Mononuclear cell (primary cell): ENCODE data around the gene GSTM4. TPM values are rescaled to one million over a fixed set of nuclear protein-coding genes. Genes with fewer than 3 reads are reported as not detected.

ENCODE experiments used
- H3K27me3 ChIP-seq: 2 replicates; pipeline ENCODE4 v1.6.0; 2011; ENCODE audit warnings: low read length, control low read depth; ENCODE audit not compliant: insufficient read depth
- H3K4me1 ChIP-seq: 2 replicates; pipeline ENCODE4 v1.5.1; 2011; ENCODE audit warnings: mild to moderate bottlenecking, low read length, control low read depth; ENCODE audit not compliant: insufficient read depth
- H3K4me3 ChIP-seq: 2 replicates; pipeline ENCODE4 v1.5.1; 2011; ENCODE audit warnings: mild to moderate bottlenecking, low read length, moderate library complexity
- H3K9me3 ChIP-seq: 2 replicates; pipeline ENCODE4 v1.5.1; 2011; ENCODE audit warnings: low read depth, mild to moderate bottlenecking, control low read depth, low read length
- total RNA-seq: library from RNA; depleted of rRNA; stranded (reverse); fragments of >200 nt; gene quantifications from one replicate; pipeline ENCODE4 v1.2.3, GENCODE V29; 2012

The GSTM4 gene
- total RNA-seq, 1 donor: 8.4 TPM

DNA sequence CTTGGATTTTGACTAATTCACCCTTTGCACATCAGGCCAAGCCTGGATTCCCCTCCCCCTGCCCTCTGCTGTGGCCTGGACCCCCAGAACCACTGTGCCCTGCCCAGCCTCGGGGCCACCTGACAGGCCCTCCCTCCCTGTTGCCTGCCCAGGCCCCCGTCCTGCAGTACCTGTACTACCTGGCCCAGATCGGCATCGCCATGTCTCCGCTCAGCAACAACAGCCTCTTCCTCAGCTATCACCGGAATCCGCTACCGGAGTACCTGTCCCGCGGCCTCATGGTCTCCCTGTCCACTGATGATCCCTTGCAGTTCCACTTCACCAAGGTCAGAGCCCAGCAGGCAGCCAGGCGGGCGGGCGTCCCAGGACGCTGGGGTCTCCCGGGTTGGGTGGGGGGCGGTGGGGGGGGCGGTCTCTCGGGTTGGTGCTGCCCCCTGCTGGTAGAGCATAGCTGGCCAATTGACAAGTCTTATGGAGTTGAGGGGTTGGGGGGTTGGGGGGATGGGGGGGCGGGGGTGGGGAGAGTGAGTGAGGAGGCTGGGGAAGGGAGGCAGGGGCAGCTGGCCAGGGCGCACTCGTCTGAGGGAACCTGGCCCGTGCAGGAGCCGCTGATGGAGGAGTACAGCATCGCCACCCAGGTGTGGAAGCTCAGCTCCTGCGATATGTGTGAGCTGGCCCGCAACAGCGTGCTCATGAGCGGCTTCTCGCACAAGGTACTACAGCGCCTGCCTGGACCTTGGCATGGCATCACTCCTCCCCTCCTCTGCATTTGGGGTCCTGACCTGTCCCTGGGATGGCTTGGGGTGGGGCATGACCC lies 25.6 kb upstream of the GSTM4 start:
- no peak overlapping the region for H3K4me3 ChIP-seq
- H3K4me1 ChIP-seq: peaks cover 10% of the 10 kb centered on the region
- H3K9me3 ChIP-seq: no peaks in the 10 kb centered on the region
- no peaks in the 10 kb centered on the region for H3K27me3 ChIP-seq

DNA sequence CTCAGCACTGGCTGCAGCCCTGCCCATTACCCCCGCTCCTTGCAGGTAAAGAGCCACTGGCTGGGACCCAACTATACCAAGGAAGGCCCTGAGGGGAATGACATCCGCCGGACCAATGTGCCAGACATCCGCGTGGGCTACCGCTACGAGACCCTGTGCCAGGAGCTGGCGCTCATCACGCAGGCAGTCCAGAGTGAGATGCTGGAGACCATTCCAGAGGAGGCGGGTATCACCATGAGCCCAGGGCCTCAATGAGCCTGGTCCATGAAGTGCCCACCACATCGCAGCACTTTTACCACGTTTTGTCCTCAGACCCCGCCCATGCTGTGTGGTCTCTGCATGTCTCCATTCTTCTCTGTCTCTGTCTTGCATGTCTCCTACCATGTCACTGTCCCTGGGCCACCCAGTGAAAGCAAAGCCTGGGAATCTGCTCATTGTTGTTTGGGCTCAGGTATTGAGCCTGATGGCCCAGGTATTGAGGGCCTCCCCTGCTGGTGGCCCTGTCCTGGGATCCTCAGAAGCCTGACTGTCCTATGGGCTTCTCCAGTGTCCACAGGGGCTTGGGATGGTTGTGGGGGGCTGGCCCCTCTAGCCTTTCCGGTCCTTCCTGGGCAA lies 24.9 kb upstream of the GSTM4 start:
- Histone ChIP-seq H3K9me3 (no peaks in the 10 kb centered on the region), H3K4me3 (no peak overlapping the region), H3K4me1 (peaks cover 10% of the 10 kb centered on the region), H3K27me3 (no peaks in the 10 kb centered on the region)

DNA sequence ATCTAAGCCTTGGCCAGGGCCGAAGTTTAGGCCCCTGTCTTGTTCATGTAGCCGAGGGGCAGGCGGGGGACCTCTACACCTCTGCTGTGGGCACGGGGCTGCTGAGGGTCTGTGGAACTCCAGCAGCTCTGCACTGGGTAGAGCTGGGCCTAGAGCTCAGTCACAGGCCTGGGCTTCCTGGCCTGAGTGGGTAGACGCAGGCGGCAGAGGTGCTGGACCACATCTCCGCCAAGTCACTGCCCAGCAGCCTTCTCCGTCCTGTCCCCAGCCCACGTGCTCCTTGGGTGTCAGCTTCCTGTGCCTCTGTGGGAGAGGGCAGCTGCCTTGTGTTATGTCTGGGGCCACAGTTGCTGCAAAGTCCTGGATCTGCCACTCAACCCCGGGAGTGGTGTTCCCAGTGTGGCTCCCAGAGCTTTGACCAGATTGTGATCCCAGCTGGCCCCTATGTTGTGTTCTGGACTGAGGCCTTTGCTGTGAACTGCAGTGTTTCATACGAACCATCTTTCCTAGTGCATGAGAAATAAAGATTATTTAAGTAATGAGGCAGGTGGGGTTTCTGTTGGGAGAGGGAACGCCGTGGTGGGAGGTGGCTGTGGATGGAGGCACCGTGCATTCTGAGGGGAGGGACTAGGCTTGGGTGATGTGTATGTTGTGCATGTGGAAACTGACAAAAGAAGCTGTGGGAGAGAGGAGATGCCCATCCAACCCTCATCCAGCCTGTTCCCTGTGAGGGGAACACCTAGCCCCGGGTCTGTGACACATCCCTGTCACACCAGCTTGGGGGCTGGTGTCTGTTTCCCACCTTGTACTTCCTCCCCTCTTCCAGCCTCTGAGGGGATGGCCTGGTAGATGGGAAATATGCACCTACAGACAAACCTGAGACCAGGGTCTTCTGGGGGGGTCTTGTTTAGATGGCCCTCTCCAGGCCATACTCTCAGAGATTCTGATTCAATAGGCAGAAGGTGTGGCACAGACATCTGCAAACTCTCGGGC lies 24.1 kb upstream of the GSTM4 start:
- Histone ChIP-seq H3K27me3 (no peaks in the 10 kb centered on the region), H3K4me3 (no peak overlapping the region), H3K9me3 (no peaks in the 10 kb centered on the region), H3K4me1 (peaks cover 10% of the 10 kb centered on the region)

DNA sequence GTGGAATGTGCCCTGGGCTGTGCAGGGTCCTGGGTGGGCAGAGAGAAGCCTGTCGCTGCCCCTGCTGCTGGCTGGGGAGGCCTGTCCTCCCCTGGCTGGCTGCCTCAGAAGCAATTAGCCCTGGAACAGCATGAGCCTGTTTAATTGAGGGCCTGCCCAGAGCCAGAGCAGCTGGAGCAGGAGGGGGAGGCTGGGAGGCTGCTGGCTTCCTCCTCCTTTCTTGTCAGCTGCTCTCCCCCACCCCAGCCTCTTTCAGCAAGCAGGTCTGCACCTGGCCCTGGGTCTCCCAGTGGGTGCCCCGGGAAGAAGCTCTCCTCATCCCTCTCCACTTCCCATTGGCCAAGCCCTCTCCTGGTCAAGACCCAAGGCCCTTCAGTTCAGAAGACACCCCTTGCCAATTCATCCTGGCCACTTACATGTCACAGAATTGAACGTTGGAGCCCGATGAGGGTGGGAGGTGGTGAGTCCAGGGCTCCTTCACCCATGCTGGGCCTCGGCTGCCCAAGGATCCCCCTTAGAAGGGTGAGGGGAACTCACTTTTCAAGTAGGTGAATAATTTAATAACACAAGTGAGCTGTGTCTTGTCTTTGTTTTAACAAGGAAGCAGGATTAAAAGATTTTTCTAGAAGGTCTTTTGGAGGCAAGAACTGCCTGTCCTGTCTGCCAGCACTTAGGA lies 23.1 kb upstream of the GSTM4 start:
- Histone ChIP-seq H3K27me3 (no peaks in the 10 kb centered on the region), H3K9me3 (no peaks in the 10 kb centered on the region), H3K4me1 (peaks cover 10% of the 10 kb centered on the region), H3K4me3 (no peak overlapping the region)

DNA sequence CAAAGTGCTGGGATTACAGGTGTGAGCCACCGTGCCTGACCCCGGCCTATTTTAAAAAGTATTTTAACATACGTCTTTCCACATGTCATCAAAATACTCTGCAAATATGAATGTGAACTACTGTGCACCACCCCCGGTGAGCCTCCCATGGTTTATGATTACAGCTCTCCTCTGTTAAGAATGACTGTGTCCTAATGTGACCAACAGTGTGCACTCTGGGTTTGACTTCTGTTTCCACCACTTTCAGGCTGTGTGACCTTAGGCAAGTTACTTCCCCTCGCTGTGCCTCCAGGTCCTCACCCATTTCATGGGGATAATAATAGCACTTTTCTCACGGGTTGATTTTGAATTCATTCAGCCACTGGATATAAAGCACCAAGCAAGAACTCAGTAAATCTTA lies 21.6 kb upstream of the GSTM4 start:
- H3K4me3 ChIP-seq: no peak overlapping the region
- H3K27me3 ChIP-seq: no peaks in the 10 kb centered on the region
- peaks cover 10% of the 10 kb centered on the region for H3K4me1 ChIP-seq
- H3K9me3 ChIP-seq: no peaks in the 10 kb centered on the region

DNA sequence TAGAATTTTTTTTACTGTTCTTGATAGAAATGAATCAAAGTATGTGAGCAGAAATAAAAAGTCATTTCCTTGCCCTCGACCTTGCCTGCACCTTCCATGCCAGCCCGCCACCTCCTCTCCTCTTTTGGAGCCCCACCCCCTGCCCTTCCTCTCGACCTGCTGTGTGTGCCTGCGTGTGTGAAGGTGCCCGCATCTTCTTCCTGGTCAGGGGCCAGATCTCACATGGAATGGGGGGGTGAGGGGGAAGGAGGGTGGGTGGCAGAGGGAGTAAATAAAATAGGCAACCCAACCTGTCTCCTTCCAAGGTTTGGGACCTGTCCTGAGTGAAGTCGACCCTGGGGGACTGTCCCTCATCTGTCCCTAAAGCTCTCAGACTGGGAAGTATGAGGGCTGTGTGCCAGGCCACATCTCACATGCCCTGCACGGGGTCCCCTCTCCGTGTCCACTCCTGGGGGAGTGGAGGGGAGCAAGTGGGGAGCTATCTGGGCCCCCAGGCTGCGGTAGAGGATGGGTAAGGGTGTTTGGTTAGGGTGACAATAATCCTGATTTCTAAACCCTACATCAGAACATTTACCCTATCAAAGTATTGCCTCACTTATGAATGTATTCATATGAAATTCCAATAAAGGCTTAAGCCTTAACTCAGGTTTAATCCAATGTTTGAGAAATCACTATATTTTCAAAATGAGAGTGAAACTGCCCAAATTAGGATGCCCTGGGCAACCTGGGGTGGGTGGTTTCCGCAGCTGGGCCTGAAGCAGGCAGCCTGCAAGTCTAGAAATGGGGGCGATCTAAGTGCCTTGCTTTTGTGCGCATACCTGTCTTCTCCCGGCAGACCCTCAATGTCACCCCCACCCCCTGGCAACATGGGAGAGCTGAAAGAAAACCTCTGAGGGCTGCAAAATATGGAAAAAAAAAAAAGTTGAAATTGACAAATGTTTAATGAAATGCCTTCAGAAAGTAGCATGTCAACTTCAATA lies 20.8 kb upstream of the GSTM4 start:
- Histone ChIP-seq H3K27me3 (no peaks in the 10 kb centered on the region), H3K4me1 (peaks cover 10% of the 10 kb centered on the region), H3K4me3 (no peak overlapping the region), H3K9me3 (no peaks in the 10 kb centered on the region)

DNA sequence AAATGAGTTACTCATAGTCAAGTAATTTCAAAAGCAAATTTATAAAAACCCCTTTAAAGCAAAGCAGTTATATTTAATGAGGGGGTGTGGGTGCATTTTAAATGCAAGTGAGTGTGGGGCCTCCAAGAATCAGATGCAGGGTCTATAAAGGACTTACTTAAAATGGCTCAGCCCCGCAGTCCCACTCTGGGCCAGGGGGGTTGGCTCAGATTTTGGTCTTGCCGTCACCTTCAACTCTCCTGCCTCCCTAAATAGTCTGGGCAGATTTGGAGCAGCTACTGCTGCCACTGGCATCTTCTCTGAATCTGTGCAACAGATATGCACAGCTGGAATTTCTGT lies 20.1 kb upstream of the GSTM4 start:
- Histone ChIP-seq H3K9me3 (no peaks in the 10 kb centered on the region), H3K4me3 (no peak overlapping the region), H3K27me3 (no peaks in the 10 kb centered on the region), H3K4me1 (peaks cover 14% of the 10 kb centered on the region)

DNA sequence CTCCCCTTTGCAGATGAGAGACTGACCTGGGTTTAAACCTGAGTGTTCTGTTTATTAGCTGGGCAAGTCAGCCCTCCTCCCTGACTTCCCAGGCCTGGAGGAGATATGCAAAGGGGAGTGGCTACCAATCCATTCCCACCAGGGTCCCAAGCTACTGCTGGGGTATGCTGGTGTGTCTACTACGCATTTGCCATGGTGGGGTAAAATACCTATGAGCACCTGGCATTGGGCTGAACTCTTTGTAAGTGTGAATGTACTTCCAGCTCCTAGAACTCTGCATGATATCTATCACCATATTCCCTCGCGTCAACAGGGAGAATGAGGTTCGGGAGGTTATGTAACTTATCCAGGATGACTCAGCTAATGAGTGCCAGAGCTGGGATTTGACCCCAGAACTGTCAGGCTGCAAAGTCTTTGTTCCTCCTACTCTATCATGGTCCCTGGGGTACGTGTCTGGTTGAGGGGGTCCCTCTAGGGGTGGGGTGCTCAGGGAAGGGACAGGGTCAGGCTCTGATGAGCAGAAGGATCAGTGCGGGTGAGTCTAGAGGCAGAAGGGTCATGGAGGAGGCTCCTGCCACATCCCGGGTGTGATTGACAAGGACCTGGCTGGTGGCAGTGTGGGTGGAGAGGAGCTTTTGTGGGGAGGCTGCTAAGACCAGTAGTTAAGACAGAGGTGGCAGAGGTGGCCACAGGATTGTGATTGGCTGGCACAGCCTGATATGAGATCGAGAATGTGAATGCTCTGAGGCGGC lies 19.5 kb upstream of the GSTM4 start:
- Histone ChIP-seq H3K27me3 (no peaks in the 10 kb centered on the region), H3K4me3 (no peak overlapping the region), H3K9me3 (no peaks in the 10 kb centered on the region), H3K4me1 (peaks cover 14% of the 10 kb centered on the region)

DNA sequence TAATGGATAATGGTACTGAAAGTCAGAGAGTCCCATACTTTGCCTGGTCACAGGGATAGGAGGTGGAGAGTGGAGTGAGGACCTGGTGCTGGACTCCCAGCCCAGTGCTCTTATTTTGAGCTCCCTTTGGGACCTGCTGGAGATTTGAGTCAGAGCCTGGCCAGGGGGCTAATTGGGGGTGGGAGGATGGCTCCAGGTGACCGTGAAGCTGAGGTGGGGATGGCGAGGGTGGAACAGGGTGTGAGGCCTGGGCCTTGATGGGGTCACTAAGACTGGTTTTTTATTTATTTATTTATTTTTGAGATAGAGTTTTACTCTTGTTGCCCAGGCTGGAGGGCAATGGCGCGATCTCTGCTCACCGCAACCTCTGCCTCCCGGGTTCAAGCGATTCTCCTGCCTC lies 18.5 kb upstream of the GSTM4 start:
- no peaks in the 10 kb centered on the region for H3K27me3 ChIP-seq
- H3K9me3 ChIP-seq: no peaks in the 10 kb centered on the region
- peaks cover 14% of the 10 kb centered on the region for H3K4me1 ChIP-seq
- no peak overlapping the region for H3K4me3 ChIP-seq

DNA sequence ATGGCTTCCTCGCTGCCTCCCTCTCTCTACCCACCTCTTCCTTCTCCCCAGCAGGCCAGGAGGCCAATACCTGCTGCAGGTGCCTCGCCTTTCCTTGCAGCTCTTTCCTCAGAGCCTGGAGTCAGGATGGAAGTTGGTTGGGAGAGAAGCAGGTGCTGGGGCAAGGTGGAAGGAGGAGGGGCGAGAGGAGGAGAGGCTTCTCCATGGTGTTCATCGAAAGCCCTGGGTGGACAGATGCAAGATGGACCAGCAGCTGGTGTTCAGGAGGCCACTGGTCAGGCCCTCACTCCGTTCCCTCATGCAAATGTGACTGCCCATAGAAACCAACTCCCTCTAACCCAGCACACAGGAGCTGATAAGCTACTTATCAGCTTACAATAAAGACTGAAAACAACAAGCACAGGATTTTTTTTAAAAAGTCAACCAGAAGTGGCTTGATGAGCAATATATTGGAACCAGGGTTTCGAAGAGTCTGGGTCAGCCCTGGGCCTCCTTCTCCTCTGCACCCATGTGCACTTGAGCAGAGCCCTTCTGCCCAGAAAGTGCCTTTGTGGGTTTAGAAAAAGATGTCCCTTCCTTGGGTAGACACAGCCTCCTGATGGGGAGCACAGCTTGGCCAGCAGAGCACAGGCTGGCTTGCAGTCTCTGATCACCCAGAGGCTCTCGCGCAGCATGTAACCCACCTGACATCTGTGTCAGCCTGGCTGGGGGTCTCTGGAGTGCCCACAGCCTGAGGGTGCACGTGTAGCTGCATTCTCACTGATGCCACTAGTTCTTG lies 16.6 kb upstream of the GSTM4 start:
- Histone ChIP-seq H3K4me3 (no peak overlapping the region), H3K27me3 (no peaks in the 10 kb centered on the region), H3K4me1 (peaks cover 20% of the 10 kb centered on the region), H3K9me3 (no peaks in the 10 kb centered on the region)

DNA sequence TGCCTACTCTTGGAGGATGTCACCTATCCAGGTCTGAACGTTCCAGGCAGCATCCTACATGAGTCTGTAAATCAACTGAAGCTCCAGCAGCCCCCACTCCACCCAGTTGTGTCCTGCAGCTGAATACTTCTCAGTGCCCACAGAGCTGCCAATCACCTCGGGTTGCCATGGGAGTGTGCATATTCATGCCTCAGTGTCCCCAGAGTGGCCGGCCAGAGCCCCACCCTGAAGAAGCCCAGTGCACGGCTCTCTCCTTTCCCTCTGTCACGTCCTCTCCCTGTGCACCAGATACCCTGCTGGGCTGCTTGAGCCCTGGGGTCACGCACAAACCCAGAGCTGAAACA lies 16.1 kb upstream of the GSTM4 start:
- Histone ChIP-seq H3K27me3 (no peaks in the 10 kb centered on the region), H3K4me3 (no peak overlapping the region), H3K4me1 (peaks cover 14% of the 10 kb centered on the region), H3K9me3 (no peaks in the 10 kb centered on the region)

DNA sequence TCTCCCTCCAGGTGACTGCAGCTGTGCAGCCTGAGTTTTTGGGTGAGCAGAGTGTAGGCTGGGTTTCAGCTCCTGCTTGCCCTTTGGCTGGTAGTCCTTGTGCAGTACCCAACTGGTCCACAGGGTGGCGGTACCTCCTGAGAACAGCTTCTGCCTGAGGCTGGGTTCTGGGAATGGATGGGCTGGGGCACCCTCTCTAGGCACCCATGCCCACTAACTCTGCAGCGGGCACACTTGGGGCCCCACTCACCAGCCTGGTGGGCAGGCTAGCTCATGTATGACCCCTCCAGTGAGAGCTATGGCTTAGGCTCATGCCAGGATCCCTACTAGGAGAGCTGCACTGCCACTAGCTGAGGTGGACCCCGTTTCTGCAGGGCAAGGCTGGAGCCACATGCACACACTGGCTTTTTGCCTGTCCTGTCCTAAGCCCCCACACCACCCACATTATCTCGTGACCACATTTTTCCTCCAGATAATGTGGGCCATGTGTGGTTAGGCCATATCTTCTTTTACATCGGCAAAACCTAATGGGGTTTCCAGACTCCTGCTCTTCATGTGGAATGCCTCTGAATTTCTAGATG lies 15.5 kb upstream of the GSTM4 start:
- Histone ChIP-seq H3K27me3 (no peaks in the 10 kb centered on the region), H3K4me1 (peaks cover 11% of the 10 kb centered on the region), H3K9me3 (no peaks in the 10 kb centered on the region), H3K4me3 (no peak overlapping the region)
